ENCODE measurements around the gene ITIH4.

The ITIH4 gene

DNA sequence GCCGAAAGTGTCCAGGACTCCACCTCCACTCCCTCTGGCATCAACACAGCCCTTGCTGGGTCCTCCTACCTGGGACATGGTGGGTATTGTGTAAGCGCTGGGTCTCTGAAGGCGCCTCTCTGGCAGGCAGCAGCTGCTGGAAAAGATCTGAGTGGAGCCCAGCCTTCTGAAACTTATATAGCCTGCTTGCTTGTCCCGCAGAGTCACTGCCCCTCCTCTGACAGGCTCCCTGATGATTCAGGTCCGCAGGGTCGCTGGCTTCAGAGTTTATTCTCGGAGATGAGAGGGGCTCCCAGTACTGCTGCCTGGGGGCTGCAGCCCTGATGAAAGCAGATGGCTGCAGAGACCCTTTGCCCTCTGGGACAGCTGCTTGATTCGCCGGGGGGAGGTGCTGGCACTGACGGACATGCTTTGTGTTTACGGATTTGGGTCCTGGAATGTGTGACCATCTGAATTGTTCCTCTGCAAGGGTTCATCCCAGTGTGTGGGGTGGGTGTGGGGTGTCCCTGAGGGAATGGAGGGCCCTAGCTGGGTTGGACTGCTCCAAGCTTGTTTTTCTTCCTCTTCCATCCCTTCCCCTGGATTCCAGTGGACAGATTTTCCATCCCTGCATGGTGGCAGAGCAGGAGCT lies 4.5 kb upstream of the ITIH4 start, which contains the start of gene MUSTN1:
Gene MUSTN1, minus strand, starts transcription at position 149 of the 631 bp plus-strand sequence. Its CDS starts 71 bp downstream, at position 78.
- DNase-seq (ENCODE audit: low read depth in 2 of 3, low spot score in 2 of 3): no peak

DNA sequence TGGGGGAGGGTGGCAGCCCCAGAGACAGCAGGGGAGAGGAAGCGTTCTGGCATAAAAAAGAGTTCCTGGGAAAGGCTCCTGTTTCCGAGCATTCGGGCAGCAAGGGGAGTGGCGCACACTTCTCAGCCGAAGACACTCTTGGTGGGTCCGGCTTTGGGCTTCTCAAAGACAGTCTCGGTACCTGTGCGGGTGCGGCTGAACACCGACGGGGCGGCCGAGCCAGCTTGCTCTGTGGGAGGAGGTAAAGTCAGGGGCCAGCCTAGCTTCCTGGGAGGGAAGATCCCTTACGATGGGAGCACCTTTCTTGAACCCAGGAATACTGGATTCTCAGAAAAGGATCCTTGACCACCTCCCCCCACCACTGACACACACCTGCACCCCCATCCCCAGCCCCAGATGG lies 2.7 kb upstream of the ITIH4 start:
- DNase-seq (ENCODE audit: low read depth in 2 of 3, low spot score in 2 of 3): no peak

DNA sequence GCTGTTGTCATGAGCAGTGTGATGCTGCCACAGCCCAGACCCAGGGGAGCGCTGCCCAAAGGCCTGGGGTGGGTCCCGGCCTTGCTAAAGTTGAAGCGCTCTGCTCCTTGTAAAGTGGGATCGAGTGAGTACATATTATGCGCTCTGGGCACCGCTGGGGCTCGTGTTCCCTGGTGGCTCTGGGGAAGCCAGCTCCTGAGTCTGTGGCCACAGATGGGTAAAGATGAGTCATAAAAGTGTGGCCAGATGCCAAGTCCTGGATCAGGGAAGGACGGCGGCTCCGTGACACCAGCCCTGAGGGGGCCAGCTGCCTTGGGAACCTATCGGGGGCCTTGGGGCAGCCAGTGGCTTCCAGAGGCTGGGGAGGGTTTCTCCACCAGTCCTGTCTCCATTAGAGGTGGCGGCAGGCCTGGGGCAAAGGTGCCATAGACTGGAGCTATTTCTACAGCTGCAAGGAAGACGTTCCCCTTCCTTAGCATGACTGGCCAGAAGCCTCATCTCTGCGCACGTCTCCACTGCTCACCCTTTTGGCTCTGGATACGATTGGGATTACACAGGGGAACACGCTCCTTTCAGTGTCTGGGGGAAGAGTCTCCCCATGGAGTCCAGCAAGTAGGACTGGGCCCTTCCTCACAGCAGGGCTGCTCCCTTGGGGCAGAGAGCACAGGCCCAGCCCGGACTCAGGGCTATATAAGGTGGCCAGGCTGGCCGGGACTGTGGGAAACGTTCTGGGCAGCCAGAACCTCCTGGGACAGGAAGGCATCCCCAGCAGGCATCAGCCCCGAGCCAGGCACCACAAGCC lies 1.2 kb upstream of the ITIH4 start:
- no peak for DNase-seq (ENCODE audit: low read depth in 2 of 3, low spot score in 2 of 3)

DNA sequence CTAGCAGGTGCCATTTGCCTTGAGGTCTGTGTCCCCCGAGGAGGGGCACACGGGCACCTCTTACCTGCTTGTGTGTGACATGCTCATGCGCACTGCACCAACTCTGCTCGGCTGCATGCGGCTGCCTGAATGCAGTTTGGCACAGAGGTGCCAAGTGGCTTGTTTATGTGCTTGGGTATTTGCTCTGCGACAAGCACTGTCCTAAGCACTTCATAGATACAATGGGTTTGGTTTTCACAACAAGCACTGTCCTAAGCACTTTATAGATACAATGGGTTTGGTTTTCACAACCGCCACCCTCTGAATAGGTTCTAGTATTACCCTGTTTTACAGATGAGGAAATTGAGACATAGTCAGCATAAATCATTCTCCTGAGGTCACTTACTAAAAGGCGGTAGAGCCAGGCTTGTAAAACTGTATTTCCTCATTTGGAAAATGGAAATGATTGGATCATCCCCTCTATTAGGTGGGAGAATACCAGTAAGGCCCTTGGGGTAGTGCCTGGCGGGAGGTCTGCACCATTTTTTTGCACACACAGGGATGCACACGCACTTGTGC lies 487 bp downstream of the ITIH4 start:
- DNase-seq (ENCODE audit: low read depth in 2 of 3, low spot score in 2 of 3): no peak

DNA sequence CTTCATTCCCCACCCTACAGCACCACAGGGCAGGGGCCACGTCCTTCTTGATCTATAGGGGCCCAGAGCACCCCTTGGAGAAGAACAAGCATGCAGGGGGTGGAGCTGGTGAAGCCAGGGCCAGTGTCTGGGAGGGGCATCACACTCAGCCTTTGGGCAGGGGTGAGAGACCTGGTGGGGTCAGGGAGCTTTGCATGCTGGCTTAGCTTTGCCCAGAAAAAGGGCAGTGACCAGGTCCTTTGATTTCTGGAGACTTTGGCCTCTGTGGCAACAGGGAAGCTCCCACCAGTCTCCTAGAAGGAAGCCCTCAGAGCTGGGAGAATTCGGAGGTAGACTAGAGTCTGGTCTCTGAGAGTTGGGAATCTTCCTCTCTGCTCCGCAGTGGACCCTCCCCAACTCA lies 990 bp downstream of the ITIH4 start:
- no peak for DNase-seq (ENCODE audit: low read depth in 2 of 3, low spot score in 2 of 3)

DNA sequence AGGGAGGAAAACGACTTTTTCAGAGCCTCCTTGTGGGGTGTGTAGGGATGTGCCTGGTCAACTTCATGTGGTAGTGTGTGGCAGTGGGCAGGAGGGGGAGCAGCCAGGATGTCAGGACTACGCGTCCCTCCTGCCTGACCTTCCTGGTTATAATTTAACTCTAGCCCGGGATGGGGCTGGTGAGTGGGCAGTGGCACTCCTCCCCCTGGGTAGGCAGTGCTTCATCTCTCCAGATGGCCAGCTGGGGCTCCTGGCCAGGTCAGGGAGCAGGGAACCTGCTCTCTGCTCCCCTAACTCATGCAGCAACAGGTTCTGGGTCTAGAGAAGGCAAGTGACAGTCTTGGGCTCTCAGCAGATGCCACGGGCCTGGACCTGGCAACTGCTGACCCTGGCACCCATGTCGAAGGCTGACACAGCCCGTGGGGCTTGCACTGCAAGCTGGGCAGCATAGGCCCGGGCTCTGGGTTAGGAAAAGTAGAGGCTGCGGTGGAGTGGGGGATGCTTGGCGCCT lies 2.6 kb downstream of the ITIH4 start:
- DNase-seq (ENCODE audit: low read depth in 2 of 3, low spot score in 2 of 3): no peak

DNA sequence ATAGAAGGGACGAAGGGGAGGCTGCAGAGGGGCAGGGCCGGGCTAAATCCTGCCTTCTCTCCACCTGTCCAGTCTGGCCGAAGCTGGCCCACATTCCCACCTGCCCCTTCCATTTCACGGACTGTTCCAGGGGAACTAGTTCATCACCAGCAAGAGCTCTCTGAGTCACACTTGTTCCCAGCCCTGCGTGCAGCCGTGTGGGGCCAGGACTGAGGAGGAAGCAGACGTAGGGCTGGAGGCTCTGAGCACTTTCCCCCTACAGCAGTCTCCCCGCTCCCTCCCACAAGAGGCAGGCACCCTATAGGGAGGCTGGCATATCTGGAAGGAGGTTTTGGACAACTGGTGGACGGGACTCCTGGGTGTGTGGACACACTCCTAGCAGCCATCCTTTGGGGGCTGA lies 3.0 kb downstream of the ITIH4 start:
- DNase-seq (ENCODE audit: low read depth in 2 of 3, low spot score in 2 of 3): no peak

DNA sequence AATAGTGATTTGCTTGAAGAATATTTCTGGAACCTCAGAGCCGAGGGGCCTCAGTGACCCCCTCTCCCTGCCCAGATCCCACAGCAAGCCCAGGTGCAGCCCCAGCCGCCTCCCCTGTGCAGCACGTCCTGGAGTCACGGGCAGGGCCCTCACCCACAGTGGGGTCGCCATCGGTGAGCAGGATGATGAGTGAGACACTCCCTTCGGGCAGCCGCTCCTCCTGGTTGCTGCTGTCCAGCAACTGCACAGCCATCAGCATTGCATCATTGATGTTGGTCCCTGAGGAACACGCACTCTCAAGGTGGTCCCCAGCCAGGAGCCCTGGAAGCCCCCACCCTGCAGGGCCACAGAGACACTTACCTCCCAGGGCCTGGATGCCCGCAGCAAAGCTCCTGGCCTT lies 6.4 kb downstream of the ITIH4 start:
- DNase-seq (ENCODE audit: low read depth in 2 of 3, low spot score in 2 of 3): no peak

DNA sequence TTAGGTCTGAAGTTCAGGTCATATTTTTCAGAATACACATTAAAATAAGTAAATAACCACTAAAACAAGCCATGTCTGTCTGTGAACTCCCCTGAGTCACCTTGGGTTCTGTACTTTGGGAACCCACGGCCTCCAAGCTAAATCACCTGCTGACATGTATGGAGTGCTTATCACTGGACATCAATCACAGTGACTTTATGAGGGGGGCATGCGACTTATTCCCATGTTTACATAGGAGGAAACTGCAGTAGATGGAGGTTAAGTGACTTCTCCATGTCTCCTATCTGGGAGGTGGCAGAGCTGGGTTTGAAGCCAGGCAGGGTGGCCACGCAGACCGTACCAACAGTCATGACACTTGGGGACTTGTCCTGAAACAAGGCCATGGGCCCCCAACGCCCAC lies 8.1 kb downstream of the ITIH4 start:
- DNase-seq (ENCODE audit: low read depth in 2 of 3, low spot score in 2 of 3): no peak

DNA sequence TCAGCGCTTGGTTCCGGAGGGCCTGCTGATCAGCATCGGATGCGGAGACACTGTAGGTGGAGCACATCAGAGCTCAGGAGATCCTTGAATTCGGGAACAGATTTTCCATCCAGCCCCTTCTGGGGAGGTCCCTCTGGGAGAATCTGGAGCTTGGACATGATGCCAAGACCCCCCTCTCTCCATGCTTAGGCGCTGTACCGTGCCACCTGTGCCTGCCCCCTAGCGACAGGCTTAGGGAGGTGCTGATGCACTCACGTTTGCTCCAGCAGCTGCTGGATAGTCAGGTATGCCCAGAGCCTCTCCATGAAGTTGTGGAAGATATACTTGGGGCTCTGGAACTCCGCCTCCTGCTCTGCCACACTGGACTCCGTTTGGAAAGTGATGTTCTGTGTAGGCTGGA lies 9.7 kb downstream of the ITIH4 start:
- no peak for DNase-seq (ENCODE audit: low read depth in 2 of 3, low spot score in 2 of 3)

DNA sequence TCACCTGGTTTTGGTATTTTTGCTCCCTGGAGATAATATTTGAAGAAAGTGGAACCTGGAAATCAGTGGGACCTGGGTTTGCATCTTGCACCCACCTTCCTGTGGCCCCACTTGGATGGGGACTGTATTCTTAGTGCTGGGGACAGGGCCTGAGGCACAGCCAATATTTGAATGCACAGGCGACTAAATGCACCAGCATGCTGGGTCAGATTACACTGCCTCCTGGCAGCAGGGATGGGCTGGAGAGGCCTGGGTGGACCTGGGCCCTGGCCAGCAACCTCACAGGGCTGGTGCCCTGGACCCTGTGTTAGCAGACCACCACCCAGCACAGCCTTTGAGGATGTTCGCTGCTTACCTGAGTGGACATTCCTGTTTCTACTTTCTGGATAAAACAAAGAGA lies 10.5 kb downstream of the ITIH4 start:
- no peak for DNase-seq (ENCODE audit: low read depth in 2 of 3, low spot score in 2 of 3)

DNA sequence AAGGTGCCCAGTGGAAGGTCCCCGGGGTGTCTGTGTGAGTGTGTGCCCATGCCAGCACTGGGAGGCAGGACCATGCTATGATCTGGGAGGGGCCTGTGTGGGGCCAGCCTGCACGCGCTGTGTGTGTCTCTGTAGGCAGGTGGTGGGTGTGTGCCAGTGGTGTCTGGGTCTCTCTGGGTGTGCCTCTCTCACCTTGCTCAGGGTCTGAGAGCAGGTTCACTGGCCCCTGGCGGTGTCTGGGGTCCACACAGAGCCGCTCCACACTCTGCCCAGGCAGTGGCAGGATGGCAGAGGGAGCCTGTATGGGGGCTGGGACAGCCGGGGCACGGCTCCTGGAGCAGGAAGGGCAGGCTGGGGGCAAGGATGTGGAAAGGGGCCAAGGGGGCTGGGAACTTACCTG lies 12.6 kb downstream of the ITIH4 start:
- no peak for DNase-seq (ENCODE audit: low read depth in 2 of 3, low spot score in 2 of 3)

DNA sequence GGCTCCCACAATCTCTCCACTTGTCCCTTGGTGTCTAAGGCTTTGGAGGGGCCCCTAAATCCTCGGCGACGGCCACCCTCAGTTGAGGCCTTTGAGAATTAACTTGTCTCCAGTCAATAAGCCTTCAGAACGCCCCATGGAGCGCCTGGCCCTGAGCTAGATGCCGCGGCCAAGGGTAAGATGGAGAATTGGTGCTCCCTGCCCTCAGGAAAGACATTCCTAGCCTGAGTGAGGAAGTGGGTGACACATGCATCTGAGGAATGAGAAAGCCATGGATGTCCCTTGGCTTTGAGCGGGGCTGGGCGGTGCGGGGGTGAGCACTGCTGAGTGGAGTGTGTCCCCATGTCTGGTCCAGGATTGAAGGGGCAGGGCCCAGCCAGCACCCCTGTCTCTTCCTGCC lies 13.3 kb downstream of the ITIH4 start:
- no peak for DNase-seq (ENCODE audit: low read depth in 2 of 3, low spot score in 2 of 3)

DNA sequence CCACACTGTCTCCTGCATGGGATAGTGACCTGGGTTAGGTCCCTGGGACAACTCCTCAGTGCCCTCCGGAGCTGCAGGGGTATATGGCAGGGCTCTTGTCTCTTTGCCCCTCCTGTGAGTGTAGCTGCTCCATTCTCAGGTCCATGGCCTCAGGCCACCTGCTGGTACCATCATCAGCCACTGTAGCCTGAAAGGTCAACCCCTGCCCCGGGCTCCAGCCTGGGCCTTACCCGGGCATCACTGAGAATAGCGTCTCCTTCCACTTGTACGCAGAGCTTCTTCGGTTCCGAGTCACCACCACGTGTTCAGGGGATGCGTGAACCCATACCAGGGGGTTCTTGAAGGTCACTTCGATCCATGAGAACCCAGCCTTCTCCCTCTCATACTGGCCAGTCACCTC lies 13.8 kb downstream of the ITIH4 start:
- no peak for DNase-seq (ENCODE audit: low read depth in 2 of 3, low spot score in 2 of 3)

DNA sequence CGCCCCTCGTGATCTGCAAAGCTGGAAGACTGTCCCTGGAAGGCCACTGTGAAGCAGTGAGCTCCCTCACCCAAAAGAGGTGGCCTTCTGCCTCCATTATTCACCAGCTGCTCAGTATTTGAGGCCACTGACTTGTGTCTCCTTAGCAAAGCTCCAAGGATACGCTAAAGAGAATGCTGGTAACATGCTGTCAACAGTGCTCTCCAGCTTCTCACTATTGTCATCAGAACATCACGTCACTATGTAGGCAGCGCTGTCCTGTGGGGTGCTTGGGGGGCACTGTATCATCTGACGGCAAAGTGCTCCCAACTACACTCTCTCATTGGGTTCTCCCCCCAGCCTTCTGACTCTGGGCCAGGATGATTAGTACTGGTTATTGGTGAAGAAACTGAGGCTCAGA lies 14.3 kb downstream of the ITIH4 start:
- no peak for DNase-seq (ENCODE audit: low read depth in 2 of 3, low spot score in 2 of 3)

DNA sequence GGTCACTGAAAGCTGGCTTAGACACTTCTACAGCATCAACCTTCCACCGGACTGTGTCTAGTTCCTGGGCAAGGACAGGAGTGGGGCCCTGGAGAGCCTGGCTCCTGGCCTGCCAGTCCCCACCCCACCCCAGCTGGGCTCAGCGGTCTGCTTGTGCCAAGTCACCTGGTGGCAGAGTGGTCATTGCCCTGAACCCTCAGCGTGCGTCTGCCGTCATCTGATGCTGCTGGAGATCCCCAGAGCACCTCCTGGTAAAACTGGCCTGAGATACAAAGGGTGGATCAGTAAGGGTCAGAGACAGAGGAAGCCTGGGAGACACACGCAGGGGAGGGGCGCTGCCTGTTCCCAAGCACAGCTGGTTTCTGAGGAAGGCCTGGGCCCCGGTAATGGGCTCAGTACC lies 16.7 kb downstream of the ITIH4 start:
- no peak for DNase-seq (ENCODE audit: low read depth in 2 of 3, low spot score in 2 of 3)

DNA sequence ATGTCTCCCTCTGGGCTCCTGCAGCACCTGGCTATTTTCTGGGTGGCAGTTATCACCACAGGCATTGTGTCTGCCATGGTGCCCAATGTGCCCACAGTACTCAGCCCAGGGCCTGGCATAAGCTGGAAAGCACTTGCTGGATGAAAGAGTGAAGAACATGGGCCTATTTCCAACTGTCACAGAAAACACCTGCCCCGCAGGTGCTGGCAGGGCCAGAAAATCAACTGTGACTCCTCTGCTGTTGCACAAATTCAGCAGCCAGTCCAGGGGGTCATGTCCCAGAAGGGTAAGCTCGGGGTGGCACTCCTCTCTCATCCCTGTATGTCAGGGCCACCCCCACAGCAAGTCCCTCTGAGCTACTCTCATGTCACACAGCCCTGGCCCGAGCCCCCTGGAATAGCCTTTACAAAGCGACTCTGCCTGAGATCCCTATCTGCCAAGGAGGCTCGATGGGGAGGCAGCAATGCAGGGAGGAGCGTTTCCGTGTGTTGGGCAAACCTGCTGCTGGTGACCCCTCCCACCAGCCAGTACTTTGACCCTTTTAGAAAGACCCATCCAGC lies 18.9 kb downstream of the ITIH4 start:
- no peak for DNase-seq (ENCODE audit: low read depth in 2 of 3, low spot score in 2 of 3)

DNA sequence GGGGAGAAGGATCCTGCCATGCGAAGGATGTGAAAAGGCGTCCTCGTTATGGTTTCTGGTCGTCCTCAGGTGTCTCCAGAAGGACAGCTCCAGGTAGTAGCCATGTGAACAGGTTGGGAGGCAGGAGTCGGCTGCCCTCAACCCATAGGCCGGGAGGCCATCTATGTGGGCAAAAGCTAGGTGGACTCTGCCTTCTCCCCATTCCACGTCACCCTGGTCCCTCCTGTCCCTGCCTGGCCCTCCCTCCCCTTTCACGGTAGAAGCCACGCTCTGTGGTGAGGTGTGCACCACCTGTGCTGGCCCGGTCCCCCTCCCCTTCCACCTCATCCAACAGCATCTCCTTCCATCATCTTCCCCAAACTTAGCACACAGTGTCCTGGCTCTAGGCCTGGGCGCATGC lies 19.5 kb downstream of the ITIH4 start:
- DNase-seq (ENCODE audit: low read depth in 2 of 3, low spot score in 2 of 3): no peak

DNA sequence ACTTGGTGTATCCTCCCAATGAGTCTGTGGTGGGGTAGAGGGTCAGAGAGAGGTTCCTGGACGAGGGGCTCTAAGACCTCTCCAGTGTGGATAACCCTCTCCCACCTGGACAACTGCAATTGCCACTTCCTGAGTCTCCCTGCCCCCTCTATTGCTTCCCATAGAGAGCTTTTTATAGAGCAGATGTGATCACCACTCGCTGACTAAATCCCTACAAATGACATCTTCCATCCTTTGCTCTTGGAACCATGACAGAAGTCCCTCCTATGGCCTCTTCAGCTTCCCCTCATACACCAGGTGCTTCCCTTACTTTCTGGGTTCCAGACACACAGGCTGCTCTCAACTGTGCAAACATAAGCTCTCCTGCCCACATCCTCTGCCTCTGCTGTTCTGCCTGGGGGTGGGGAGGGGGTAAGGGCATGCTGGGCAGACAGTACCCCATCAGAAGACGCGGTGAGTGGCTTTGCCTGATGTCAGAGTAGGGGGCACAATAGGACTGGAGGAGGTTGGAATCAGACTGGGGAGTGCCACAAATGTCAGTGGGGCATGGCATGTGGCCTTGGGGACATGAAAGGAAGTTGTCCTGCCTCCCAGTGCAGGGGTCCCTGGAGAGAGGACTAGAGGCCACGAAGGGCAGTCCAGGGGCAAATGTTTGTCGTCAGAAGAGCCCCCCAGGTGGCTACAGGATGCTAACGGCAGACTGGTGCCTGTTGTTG lies 20.7 kb downstream of the ITIH4 start:
- no peak for DNase-seq (ENCODE audit: low read depth in 2 of 3, low spot score in 2 of 3)

DNA sequence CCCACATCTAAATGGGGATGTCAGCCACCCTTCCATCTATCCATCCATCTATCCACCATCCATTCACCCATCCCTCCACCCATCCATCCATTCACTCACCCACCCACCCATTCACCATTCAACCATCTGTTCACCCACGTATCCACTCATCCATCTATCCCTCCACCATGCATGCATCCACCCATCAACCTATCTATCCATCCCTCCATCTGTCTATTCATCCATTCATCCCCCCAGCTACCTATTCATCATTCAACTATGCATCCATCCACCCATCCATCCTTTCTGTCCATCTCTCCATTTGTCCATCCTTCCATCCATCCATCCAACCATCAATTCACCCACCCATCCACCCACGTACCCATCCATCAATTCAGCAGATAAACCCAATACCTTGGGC lies 21.3 kb downstream of the ITIH4 start:
- DNase-seq (ENCODE audit: low read depth in 2 of 3, low spot score in 2 of 3): no peak

DNA sequence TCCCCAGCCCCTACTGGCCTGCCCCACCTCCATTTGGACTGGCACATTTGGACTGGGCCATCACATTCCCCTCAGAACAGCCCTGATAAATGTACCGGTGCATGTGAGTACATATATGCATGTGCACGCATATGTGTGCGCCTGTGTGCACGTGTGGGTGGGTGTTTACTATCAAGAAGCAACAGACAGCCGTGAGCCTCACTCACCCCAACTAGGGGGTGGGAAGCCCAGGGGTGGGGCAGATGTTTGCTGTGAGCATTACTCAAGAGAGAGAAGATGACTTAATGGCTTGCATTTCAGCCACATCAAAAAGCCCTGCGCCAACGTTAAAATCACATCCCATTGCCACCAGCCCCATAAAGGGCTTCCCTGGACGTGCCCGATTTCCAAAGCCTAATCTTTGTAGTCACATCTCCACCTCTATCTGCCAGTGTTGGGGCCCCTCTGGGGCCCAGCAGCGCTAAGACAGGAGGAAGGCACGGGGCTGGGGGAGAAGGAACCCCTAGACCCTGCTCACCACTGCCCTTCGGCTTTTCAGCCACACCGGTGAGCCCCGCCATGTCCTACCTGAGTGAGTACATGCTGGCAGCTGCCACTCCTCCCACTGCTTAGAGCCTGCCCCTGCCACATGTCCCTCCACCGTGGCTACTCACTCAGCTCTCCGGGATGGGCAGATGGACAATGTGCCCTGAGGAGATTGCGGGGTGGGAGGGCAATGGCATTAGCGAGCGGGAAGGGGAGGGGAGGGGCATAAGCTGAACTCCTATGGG lies 25.0 kb downstream of the ITIH4 start:
- no peak for DNase-seq (ENCODE audit: low read depth in 2 of 3, low spot score in 2 of 3)
